ENCODE measurements around the gene FAM117B. TPM values are rescaled to one million over a fixed set of nuclear protein-coding genes. Genes with fewer than 3 reads are reported as not detected.

Gene FAM117B
- total RNA-seq, 1 experiment from 2014 or later, result 24.0 TPM

DNA sequence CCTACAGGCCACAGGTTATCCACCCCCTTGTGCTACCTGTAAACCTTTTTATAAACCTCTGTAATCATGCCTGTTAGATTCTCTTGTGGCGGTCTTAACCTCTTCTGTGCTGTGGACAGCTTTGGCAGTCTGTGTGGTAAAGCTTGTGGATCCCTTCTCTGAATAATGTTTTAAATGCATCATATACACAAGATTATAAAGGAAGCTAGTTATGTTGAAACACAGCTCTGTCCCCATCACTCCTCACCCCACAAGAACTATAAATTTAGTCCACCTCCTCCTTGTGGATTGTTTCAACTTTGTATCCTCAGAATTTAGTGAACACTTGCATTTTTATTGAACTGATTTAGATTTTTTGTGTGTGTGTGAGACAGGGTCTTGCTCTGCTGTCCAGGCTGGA, 129.1 kb downstream of the FAM117B start:
- no CpG with 5 or more reads among the region's 1 CpG for WGBS (ENCODE audit: extremely low coverage, insufficient read length, low lambda C conversion rate)
- no peaks in the 10 kb centered on the region for H3K27me3 Mint-ChIP-seq (ENCODE audit: low read depth)
- no peak overlapping the region for H2BK5ac ChIP-seq (ENCODE audit: insufficient read length, low read length)

More for the DNA sequence above, 129.1 kb downstream of the FAM117B start:
- H3K4me1 Mint-ChIP-seq, result peaks cover 9 to 10% of the 10 kb centered on the region in 2 experiments
- H3K9me3 Mint-ChIP-seq, result no peaks in the 10 kb centered on the region
- Histone ChIP-seq H3K4ac (ENCODE audit: low read depth, low read length) (no peak overlapping the region), H2BK12ac (ENCODE audit: insufficient read length, low read depth, low read length) (no peak overlapping the region), H3K23me2 (ENCODE audit: insufficient read length, low read depth, low read length, poor library complexity, severe bottlenecking) (no peaks in the 10 kb centered on the region), H3K27ac (ENCODE audit: insufficient read length, low read depth, low read length) (no peak overlapping the region), H4K91ac (ENCODE audit: insufficient read length, low read depth, low read length) (no peak overlapping the region), H3K4me1 (ENCODE audit: insufficient read depth, low read length) (no peaks in the 10 kb centered on the region), H4K5ac (ENCODE audit: insufficient read length, low read depth, low read length) (no peak overlapping the region), H3K9me3 (ENCODE audit: control insufficient read depth, low read depth, low read length) (no peaks in the 10 kb centered on the region), H3K27me3 (ENCODE audit: insufficient read depth, low read length) (no peaks in the 10 kb centered on the region), H3T11ph (ENCODE audit: low read length) (no peak overlapping the region), H3K18ac (ENCODE audit: insufficient read length, low read depth, low read length) (no peak overlapping the region), H2BK15ac (ENCODE audit: low read depth, low read length) (no peak overlapping the region), H3K23ac (ENCODE audit: insufficient read length, low read depth, low read length) (no peak overlapping the region), H3K56ac (ENCODE audit: insufficient read length, low read depth, low read length) (no peak overlapping the region), H2BK120ac (ENCODE audit: low read depth, low read length, poor library complexity, severe bottlenecking) (no peak overlapping the region), H3K4me2 (ENCODE audit: insufficient read depth, insufficient read length, low read length) (no peak overlapping the region), H4K8ac (replicated peaks; ENCODE audit: insufficient read length, low read depth, low read length) (no peak overlapping the region), H2AFZ (ENCODE audit: low read length) (no peak overlapping the region), H2BK20ac (ENCODE audit: low read depth, low read length, poor library complexity, severe bottlenecking) (no peak overlapping the region), H4K20me1 (ENCODE audit: control insufficient read depth, insufficient read depth, insufficient read length) (no peaks in the 10 kb centered on the region), H3K9ac (ENCODE audit: extremely low read depth, insufficient read length, low read length) (no peak overlapping the region), H3K14ac (ENCODE audit: insufficient read depth, low read length) (no peak overlapping the region), H3K79me1 (ENCODE audit: insufficient read depth, low read depth, low read length, poor library complexity, severe bottlenecking) (no peaks in the 10 kb centered on the region), H2AK5ac (ENCODE audit: insufficient read length, low read length) (no peak overlapping the region), H3K79me2 (ENCODE audit: insufficient read depth, low read length) (no peaks in the 10 kb centered on the region)
- H3K4me3 Mint-ChIP-seq, result no peak overlapping the region
- no peak for DNase-seq
- H3K36me3 Mint-ChIP-seq (ENCODE audit: insufficient read depth in 1 of 3, low read depth in 3 of 3), result peaks cover 11 to 46% (median 40%) of the 10 kb centered on the region in 3 experiments; a peak in 6 of 7 replicates
- H3K27ac Mint-ChIP-seq, result no peak overlapping the region
- TF ChIP-seq, protein P1, sequence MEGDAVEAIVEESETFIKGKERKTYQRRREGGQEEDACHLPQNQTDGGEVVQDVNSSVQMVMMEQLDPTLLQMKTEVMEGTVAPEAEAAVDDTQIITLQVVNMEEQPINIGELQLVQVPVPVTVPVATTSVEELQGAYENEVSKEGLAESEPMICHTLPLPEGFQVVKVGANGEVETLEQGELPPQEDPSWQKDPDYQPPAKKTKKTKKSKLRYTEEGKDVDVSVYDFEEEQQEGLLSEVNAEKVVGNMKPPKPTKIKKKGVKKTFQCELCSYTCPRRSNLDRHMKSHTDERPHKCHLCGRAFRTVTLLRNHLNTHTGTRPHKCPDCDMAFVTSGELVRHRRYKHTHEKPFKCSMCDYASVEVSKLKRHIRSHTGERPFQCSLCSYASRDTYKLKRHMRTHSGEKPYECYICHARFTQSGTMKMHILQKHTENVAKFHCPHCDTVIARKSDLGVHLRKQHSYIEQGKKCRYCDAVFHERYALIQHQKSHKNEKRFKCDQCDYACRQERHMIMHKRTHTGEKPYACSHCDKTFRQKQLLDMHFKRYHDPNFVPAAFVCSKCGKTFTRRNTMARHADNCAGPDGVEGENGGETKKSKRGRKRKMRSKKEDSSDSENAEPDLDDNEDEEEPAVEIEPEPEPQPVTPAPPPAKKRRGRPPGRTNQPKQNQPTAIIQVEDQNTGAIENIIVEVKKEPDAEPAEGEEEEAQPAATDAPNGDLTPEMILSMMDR (conservative IDR thresholded peaks at IDR 0.05), result no peak

All from H9 (cell line).